OCI-LY7 (cell line): ENCODE results near the gene ATG2A.

ENCODE experiments used
- CTCF ChIP-seq: fragments of 200-600 bp; sonication (generic); conservative IDR thresholded peaks from 2 replicates; pipeline ENCODE4 v1.5.1; 2014; ENCODE audit warnings: mild to moderate bottlenecking, antibody characterized with exemption, low read length, moderate library complexity, mixed read lengths
- EZH2phosphoT487 ChIP-seq: fragments of 200-600 bp; sonication (generic); IDR thresholded peaks from 2 replicates; pipeline ENCODE4 v1.6.1; 2018; ENCODE audit warnings: low read depth, borderline replicate concordance, mild to moderate bottlenecking, mixed run types, antibody characterized with exemption, low read length, moderate library complexity, mixed read lengths

- TF ChIP-seq CTCF: no peak
- no peak for TF ChIP-seq EZH2phosphoT487
These were observed 31.4 kb downstream of the ATG2A start for GRCh38 chr11:64885367-64886286.
